ENCODE data around the gene FAM193A. TPM values are rescaled to one million over a fixed set of nuclear protein-coding genes. Genes with fewer than 3 reads are reported as not detected.
A peak's percentile ranks its signal among the peaks of the same experiment; 100 is the strongest.

Gene FAM193A
- total and polyA plus RNA-seq, 2 experiments from 2014 or later: 12.0 to 22.9 TPM

- H3K27me3 ChIP-seq (ENCODE audit: insufficient read depth): no peaks in the 10 kb centered on the region
- no peak overlapping the region for H3K4me2 ChIP-seq
- Mint-ChIP-seq H3K27me3 (ENCODE audit: insufficient read depth, low read depth, poor library complexity) (peaks cover 5% of the 10 kb centered on the region), H3K4me1 (peaks cover 26% of the 10 kb centered on the region), H3K27ac (peak overlapping the region; percentile 72), H3K4me3 (no peak overlapping the region), H3K9me3 (no peaks in the 10 kb centered on the region), H3K36me3 (ENCODE audit: low read depth) (peaks cover 56% of the 10 kb centered on the region)
- peaks cover 29% of the 10 kb centered on the region for H3K36me3 ChIP-seq (ENCODE audit: insufficient read depth)
- peak overlapping the region; percentile 63; the same call in 1 of the 2 replicates for H3K27ac ChIP-seq (ENCODE audit: low read depth)
- DNase-seq (ENCODE audit: low spot score) (no peak), ATAC-seq (no peak)
- H3K79me2 ChIP-seq (replicated peaks; ENCODE audit: insufficient read depth): peaks cover 99% of the 10 kb centered on the region
- no peak overlapping the region for H2AFZ ChIP-seq
- no peaks in the 10 kb centered on the region for H3K9me2 ChIP-seq (ENCODE audit: insufficient read depth)
- no peak overlapping the region for H3K4me3 ChIP-seq
- peaks cover 11% of the 10 kb centered on the region for H3K4me1 ChIP-seq (ENCODE audit: insufficient read depth)
- H3F3A ChIP-seq (replicated peaks; ENCODE audit: low read depth): peaks cover 15% of the 10 kb centered on the region; the same call in 1 of the 2 replicates
- H4K20me1 ChIP-seq (replicated peaks; ENCODE audit: insufficient read depth): peaks cover 80% of the 10 kb centered on the region
- TF ChIP-seq NANOG (IDR thresholded peaks at IDR 0.05; ENCODE audit: borderline replicate concordance) (no peak), JUNB (IDR thresholded peaks at IDR 0.05; ENCODE audit: unreplicated experiment) (no peak), REST (IDR thresholded peaks at IDR 0.05; ENCODE audit: unreplicated experiment) (no peak), STAT1 (IDR thresholded peaks at IDR 0.05; ENCODE audit: unreplicated experiment) (no peak), CREB1 (CRISPR knock-in tag; IDR thresholded peaks at IDR 0.05; ENCODE audit: low read depth) (no peak), ETS1 (IDR thresholded peaks at IDR 0.05) (no peak), CTCF (conservative IDR thresholded peaks at IDR 0.05; ENCODE audit: low read depth in 2 of 2) (no peak), ZNF331 (CRISPR knock-in tag; IDR thresholded peaks at IDR 0.05; ENCODE audit: low read depth) (no peak), ZNF114 (CRISPR knock-in tag; IDR thresholded peaks at IDR 0.05) (no peak), EZH2phosphoT487 (IDR thresholded peaks at IDR 0.05; ENCODE audit: unreplicated experiment) (no peak), EZH2 (IDR thresholded peaks at IDR 0.05; ENCODE audit: low read depth, unreplicated experiment) (no peak), POLR2AphosphoS5 (IDR thresholded peaks at IDR 0.05; ENCODE audit: low read depth) (no peak)
- TF ChIP-seq, protein P1, sequence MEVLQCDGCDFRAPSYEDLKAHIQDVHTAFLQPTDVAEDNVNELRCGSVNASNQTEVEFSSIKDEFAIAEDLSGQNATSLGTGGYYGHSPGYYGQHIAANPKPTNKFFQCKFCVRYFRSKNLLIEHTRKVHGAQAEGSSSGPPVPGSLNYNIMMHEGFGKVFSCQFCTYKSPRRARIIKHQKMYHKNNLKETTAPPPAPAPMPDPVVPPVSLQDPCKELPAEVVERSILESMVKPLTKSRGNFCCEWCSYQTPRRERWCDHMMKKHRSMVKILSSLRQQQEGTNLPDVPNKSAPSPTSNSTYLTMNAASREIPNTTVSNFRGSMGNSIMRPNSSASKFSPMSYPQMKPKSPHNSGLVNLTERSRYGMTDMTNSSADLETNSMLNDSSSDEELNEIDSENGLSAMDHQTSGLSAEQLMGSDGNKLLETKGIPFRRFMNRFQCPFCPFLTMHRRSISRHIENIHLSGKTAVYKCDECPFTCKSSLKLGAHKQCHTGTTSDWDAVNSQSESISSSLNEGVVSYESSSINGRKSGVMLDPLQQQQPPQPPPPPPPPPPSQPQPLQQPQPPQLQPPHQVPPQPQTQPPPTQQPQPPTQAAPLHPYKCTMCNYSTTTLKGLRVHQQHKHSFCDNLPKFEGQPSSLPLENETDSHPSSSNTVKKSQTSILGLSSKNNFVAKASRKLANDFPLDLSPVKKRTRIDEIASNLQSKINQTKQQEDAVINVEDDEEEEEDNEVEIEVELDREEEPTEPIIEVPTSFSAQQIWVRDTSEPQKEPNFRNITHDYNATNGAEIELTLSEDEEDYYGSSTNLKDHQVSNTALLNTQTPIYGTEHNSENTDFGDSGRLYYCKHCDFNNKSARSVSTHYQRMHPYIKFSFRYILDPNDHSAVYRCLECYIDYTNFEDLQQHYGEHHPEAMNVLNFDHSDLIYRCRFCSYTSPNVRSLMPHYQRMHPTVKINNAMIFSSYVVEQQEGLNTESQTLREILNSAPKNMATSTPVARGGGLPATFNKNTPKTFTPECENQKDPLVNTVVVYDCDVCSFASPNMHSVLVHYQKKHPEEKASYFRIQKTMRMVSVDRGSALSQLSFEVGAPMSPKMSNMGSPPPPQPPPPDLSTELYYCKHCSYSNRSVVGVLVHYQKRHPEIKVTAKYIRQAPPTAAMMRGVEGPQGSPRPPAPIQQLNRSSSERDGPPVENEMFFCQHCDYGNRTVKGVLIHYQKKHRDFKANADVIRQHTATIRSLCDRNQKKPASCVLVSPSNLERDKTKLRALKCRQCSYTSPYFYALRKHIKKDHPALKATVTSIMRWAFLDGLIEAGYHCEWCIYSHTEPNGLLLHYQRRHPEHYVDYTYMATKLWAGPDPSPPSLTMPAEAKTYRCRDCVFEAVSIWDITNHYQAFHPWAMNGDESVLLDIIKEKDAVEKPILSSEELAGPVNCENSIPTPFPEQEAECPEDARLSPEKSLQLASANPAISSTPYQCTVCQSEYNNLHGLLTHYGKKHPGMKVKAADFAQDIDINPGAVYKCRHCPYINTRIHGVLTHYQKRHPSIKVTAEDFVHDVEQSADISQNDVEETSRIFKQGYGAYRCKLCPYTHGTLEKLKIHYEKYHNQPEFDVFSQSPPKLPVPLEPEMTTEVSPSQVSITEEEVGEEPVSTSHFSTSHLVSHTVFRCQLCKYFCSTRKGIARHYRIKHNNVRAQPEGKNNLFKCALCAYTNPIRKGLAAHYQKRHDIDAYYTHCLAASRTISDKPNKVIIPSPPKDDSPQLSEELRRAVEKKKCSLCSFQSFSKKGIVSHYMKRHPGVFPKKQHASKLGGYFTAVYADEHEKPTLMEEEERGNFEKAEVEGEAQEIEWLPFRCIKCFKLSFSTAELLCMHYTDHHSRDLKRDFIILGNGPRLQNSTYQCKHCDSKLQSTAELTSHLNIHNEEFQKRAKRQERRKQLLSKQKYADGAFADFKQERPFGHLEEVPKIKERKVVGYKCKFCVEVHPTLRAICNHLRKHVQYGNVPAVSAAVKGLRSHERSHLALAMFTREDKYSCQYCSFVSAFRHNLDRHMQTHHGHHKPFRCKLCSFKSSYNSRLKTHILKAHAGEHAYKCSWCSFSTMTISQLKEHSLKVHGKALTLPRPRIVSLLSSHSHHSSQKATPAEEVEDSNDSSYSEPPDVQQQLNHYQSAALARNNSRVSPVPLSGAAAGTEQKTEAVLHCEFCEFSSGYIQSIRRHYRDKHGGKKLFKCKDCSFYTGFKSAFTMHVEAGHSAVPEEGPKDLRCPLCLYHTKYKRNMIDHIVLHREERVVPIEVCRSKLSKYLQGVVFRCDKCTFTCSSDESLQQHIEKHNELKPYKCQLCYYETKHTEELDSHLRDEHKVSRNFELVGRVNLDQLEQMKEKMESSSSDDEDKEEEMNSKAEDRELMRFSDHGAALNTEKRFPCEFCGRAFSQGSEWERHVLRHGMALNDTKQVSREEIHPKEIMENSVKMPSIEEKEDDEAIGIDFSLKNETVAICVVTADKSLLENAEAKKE (CRISPR knock-in tag; IDR thresholded peaks at IDR 0.05): no peak
These were observed 46.5 kb upstream of the FAM193A start for GRCh38 chr4:2489841-2490552.
